HEK293 (cell line): ENCODE data around the gene PABPC1L2A.

Experiments used
- ATF2 ChIP-seq: fragments of 450-650 bp; formaldehyde crosslinking; IDR thresholded peaks from 2 replicates; pipeline ENCODE4 v1.5.1; 2016; ENCODE audit warnings: missing biosample characterization, missing genetic modification characterization, low read depth
- CTCF ChIP-seq: fragments of 450-650 bp; formaldehyde crosslinking; IDR thresholded peaks from 2 replicates; pipeline ENCODE4 v1.5.1; 2016; ENCODE audit warnings: missing biosample characterization, missing genetic modification characterization
- HOXA7 ChIP-seq: sonication (generic); formaldehyde crosslinking; IDR thresholded peaks from 2 replicates; pipeline ENCODE4 v1.8.1; 2022; ENCODE audit warnings: missing genetic modification reagents, borderline replicate concordance
- KLF1 ChIP-seq: fragments of 450-650 bp; formaldehyde crosslinking; IDR thresholded peaks from 2 replicates; pipeline ENCODE4 v1.5.1; 2016; ENCODE audit warnings: missing biosample characterization, missing genetic modification characterization
- TCF7L2 ChIP-seq: IDR thresholded peaks from 2 replicates; pipeline ENCODE4 v1.6.1; 2011; ENCODE audit warnings: low read depth, mild to moderate bottlenecking, inconsistent platforms, low read length, moderate library complexity, borderline replicate concordance
- ZNF423 ChIP-seq: fragments of 450-650 bp; formaldehyde crosslinking; IDR thresholded peaks from 2 replicates; pipeline ENCODE4 v1.5.1; 2016; ENCODE audit warnings: missing biosample characterization, missing genetic modification characterization
- ZNF449 ChIP-seq: fragments of 450-650 bp; formaldehyde crosslinking; IDR thresholded peaks from 2 replicates; pipeline ENCODE4 v1.5.1; 2017; ENCODE audit warnings: missing biosample characterization, mild to moderate bottlenecking, missing genetic modification characterization, moderate library complexity
- ZNF664 ChIP-seq: fragments of 450-650 bp; formaldehyde crosslinking; IDR thresholded peaks from 2 replicates; pipeline ENCODE4 v1.5.1; 2016; ENCODE audit warnings: missing biosample characterization, missing genetic modification characterization
- ZNF707 ChIP-seq: fragments of 450-650 bp; formaldehyde crosslinking; IDR thresholded peaks from 2 replicates; pipeline ENCODE4 v1.5.1; 2016; ENCODE audit warnings: missing biosample characterization, missing genetic modification characterization
- ZNF837 ChIP-seq: fragments of 450-650 bp; formaldehyde crosslinking; IDR thresholded peaks from 2 replicates; pipeline ENCODE4 v1.5.1; 2016; ENCODE audit warnings: missing biosample characterization, missing genetic modification characterization

GRCh38 chrX:73126240-73126639 is 46.9 kb upstream of the PABPC1L2A start:
- TF ChIP-seq CTCF (tag by site-specific recombination) = no peak
- TF ChIP-seq ZNF449 (tag by site-specific recombination) = no peak
- no peak for TF ChIP-seq ZNF664
- TF ChIP-seq KLF1 (tag by site-specific recombination) = no peak
- no peak for TF ChIP-seq HOXA7 (CRISPR knock-in tag)
- no peak for TF ChIP-seq TCF7L2
- no peak for TF ChIP-seq ZNF423 (tag by site-specific recombination)
- no peak for TF ChIP-seq ATF2 (tag by site-specific recombination)
- TF ChIP-seq ZNF837 (tag by site-specific recombination) = no peak
- TF ChIP-seq ZNF707 (tag by site-specific recombination) = no peak
